GM12878 (cell line): ENCODE data around the gene HLA-DQA2. TPM values are rescaled to one million over a fixed set of nuclear protein-coding genes. Genes with fewer than 3 reads are reported as not detected.

ENCODE experiments used
- ATAC-seq: fragments of 200-7000 bp; cut with Tn5 transposase; 3 replicates; pipeline ENCODE4 v1.9.1; 2020; ENCODE audit warnings: mild to moderate bottlenecking, moderate library complexity
- BruUV-seq: library from RNA; stranded (reverse); fragments of 400-500 nt; replicated peaks from 2 replicates; lab custom pipeline; 2021; lab: Mats Ljungman, UMichigan
- CTCF ChIA-PET: fragments of 300-600 bp; sonication (Branson Sonifier 250); formaldehyde crosslinking; extraction: SDS; loops from one replicate; lab custom pipeline; 2021; ENCODE audit warnings: inconsistent platforms; lab: Yijun Ruan, JAX
- POLR2A ChIA-PET: fragments of 350-600 bp; formaldehyde crosslinking; extraction: SDS; loops from one replicate; lab custom pipeline; 2021; ENCODE audit warnings: inconsistent platforms; lab: Charles Lee
- RAD21 ChIA-PET: fragments of 300-600 bp; sonication (Branson Sonifier 250); formaldehyde crosslinking; loops from one replicate; lab custom pipeline; 2023; ENCODE audit warnings: antibody characterized with exemption; ENCODE audit not compliant: unreplicated experiment; lab: Charles Lee
- SMC1A ChIA-PET: fragments of 300-600 bp; sonication (Branson Sonifier 250); formaldehyde crosslinking; loops from one replicate; lab custom pipeline; 2023; ENCODE audit not compliant: unreplicated experiment, uncharacterized antibody; lab: Charles Lee
- DNase-seq: peaks from one replicate; pipeline ENCODE4 v3.0.0-alpha.2; 2011; ENCODE audit warnings: low read depth, low spot score
- FAIRE-seq: peaks from 3 replicates; lab custom pipeline; 2011; peaks lifted over from hg19 to GRCh38; lab: Jason Lieb, UNC
- H2AFZ ChIP-seq: 2 replicates; pipeline ENCODE4 v1.6.0; 2011; ENCODE audit warnings: low read depth, low read length, control low read depth; ENCODE audit not compliant: control insufficient read depth
- H3K27ac ChIP-seq: 2 replicates; pipeline ENCODE4 v1.5.1; 2011; ENCODE audit warnings: control low read depth; ENCODE audit not compliant: control insufficient read depth, insufficient read depth
- H3K27me3 ChIP-seq, 2 experiments: replicated peaks in 1 of 2; 2 replicates each; pipeline versions ENCODE4 v1.6.0 to v1.6.1; 2011; ENCODE audit warnings: low read length in 1 of 2; ENCODE audit not compliant: control insufficient read depth in 2 of 2, insufficient read depth in 2 of 2
- H3K36me3 ChIP-seq, 2 experiments: 2 replicates each; pipeline ENCODE4 v1.5.1; 2011; ENCODE audit warnings: low read length in 1 of 2; ENCODE audit not compliant: control insufficient read depth in 2 of 2, insufficient read depth in 2 of 2
- H3K4me1 ChIP-seq: 2 replicates; pipeline ENCODE4 v1.6.1; 2011; ENCODE audit warnings: mild to moderate bottlenecking, low read length, moderate library complexity, mixed read lengths; ENCODE audit not compliant: control insufficient read depth, insufficient read depth
- H3K4me2 ChIP-seq: 2 replicates; pipeline ENCODE4 v1.6.0; 2011; ENCODE audit warnings: control low read depth; ENCODE audit not compliant: control insufficient read depth, insufficient read depth
- H3K4me3 ChIP-seq: fragments of 200-600 bp; sonication (generic); 2 replicates; pipeline ENCODE4 v1.5.1; 2016
- H3K79me2 ChIP-seq: 2 replicates; pipeline ENCODE4 v1.6.0; 2011; ENCODE audit warnings: low read length; ENCODE audit not compliant: control insufficient read depth, insufficient read depth
- H3K9ac ChIP-seq: 2 replicates; pipeline ENCODE4 v1.8.0; 2011; ENCODE audit warnings: low read length, control low read depth, mixed read lengths; ENCODE audit not compliant: control insufficient read depth, insufficient read depth
- H3K9me3 ChIP-seq: replicated peaks from 3 replicates; pipeline ENCODE4 v1.5.1; 2011; ENCODE audit warnings: mild to moderate bottlenecking, low read length; ENCODE audit not compliant: control insufficient read depth, insufficient read depth
- H4K20me1 ChIP-seq: 2 replicates; pipeline ENCODE4 v1.6.0; 2011; ENCODE audit not compliant: control insufficient read depth, insufficient read depth
- CHD1 ChIP-seq: IDR thresholded peaks from 2 replicates; pipeline ENCODE4 v1.6.1; 2012; ENCODE audit warnings: low read depth, low read length, improper control_type of control experiment
- IRF5 ChIP-seq: fragments of 450-650 bp; IDR thresholded peaks from 2 replicates; pipeline ENCODE4 v1.6.1; 2017; ENCODE audit warnings: borderline replicate concordance
- NR2F1 ChIP-seq: fragments of 450-650 bp; conservative IDR thresholded peaks from 2 replicates; pipeline ENCODE4 v1.6.1; 2017; ENCODE audit warnings: mild to moderate bottlenecking
- RFX5 ChIP-seq: IDR thresholded peaks from 2 replicates; pipeline ENCODE4 v1.6.1; 2011; ENCODE audit warnings: low read depth, low read length, improper control_type of control experiment
- USF2 ChIP-seq: IDR thresholded peaks from 2 replicates; pipeline ENCODE4 v1.6.1; 2011; ENCODE audit warnings: low read depth, low read length, improper control_type of control experiment, borderline replicate concordance
- ZNF217 ChIP-seq: fragments of 450-650 bp; IDR thresholded peaks from 2 replicates; pipeline ENCODE4 v1.6.1; 2017; ENCODE audit warnings: antibody characterized with exemption, mild to moderate bottlenecking
- WGBS: methylation state at CpG from one replicate; pipeline ENCODE4 v1.1.6; 2016; ENCODE audit warnings: low lambda C conversion rate; ENCODE audit not compliant: insufficient replicate concordance, insufficient coverage; ENCODE audit errors: missing lambda C conversion rate; 5-methylcytosine and 5-hydroxymethylcytosine counted together
- in situ Hi-C: fragments of 300-500 bp; cut with MboI; formaldehyde crosslinking; loops from 9 replicates; pipeline ENCODE4 v1.14.3; 2018; ENCODE audit warnings: mixed read lengths
- intact Hi-C: fragments of 100-400 bp; cut with micrococcal nuclease; formaldehyde crosslinking; loops from one replicate; pipeline ENCODE4 v1.14.2; 2022; ENCODE audit not compliant: unreplicated experiment
- polyA plus RNA-seq, 11 experiments: library from polyadenylated mRNA; depleted of rRNA in 4 of 11; unstranded in 6 of 11; stranded (reverse) in 5 of 11; fragments of >200 nt; fragmentation: Nextera tagmentation in 4 of 11; fragmentation: Illumina TruSeq in 1 of 11; extraction: Ambion mirVana in 4 of 11; extraction: Trizol in 1 of 11; gene quantifications; 1 replicate in 1 of 11; 2 replicates in 10 of 11; pipeline versions ENCODE4 v1.2.1 to v1.2.3, GENCODE V29; 2011 to 2016; ENCODE audit warnings: inconsistent platforms in 2 of 11, missing spikeins in 2 of 11, low read depth in 1 of 11
- total RNA-seq, 4 experiments: library from RNA; depleted of rRNA in 3 of 4; stranded (reverse); fragments of >200 nt in 3 of 4; fragmentation: Illumina TruSeq in 1 of 4; extraction: Trizol in 1 of 4; gene quantifications; 2 replicates each; pipeline versions ENCODE4 v1.2.1 to v1.2.3, GENCODE V29; 2013 to 2021

Gene HLA-DQA2
- total and polyA plus RNA-seq, 10 of the 15 experiments (the other 5 are each of a cell fraction or from before 2014, with no cell fraction given), result 9.1 to 26.4 (median 16.3) TPM

GRCh38 chr6:32697031-32697430 is 44.2 kb upstream of the HLA-DQA2 start:
- CTCF ChIA-PET, result interaction anchor here (0.6 to 7.6 kb wide), 5 partner anchors 89 to 283 kb away, joined by 3 to 160 read pairs (median 5); no protein-coding TSS in a partner anchor
- Histone ChIP-seq H3K79me2 (no peaks in the 10 kb centered on the region), H3K4me1 (no peaks in the 10 kb centered on the region), H4K20me1 (no peaks in the 10 kb centered on the region), H3K9me3 (no peaks in the 10 kb centered on the region), H3K27me3 (peaks cover 0 to 3% of the 10 kb centered on the region in 2 experiments; a peak in 2 of 4 replicates)
- in situ Hi-C loops, result loop anchor here (5.0 kb wide), 2 partner anchors 270 to 450 kb away; no protein-coding TSS in a partner anchor
- TF ChIP-seq USF2, result no peak
- TF ChIP-seq NR2F1, result no peak
- TF ChIP-seq CHD1, result no peak
- TF ChIP-seq ZNF217, result no peak
- no peak for TF ChIP-seq IRF5
- no peak for TF ChIP-seq RFX5
- TF ChIP-seq, all 136 proteins: peak for 0
- WGBS, result 94% methylated on average over 1 of the region's 1 CpG
- Histone ChIP-seq H3K4me3 (no peak overlapping the region), H2AFZ (no peak overlapping the region), H3K36me3 (no peaks in the 10 kb centered on the region), H3K9ac (no peak overlapping the region), H3K27ac (no peak overlapping the region), H3K4me2 (no peak overlapping the region)
- intact Hi-C loops, result no loop called here
- FAIRE-seq (no peak), DNase-seq (no peak), ATAC-seq (no peak)
- RAD21 ChIA-PET, result interaction anchor here (0.6 to 1.1 kb wide), 2 partner anchors 89 to 265 kb away, joined by 3 to 4 read pairs; no protein-coding TSS in a partner anchor
- SMC1A ChIA-PET, result interaction anchor here (0.7 to 1.5 kb wide), 8 partner anchors 82 to 282 kb away, joined by 3 to 11 read pairs (median 4); no protein-coding TSS in a partner anchor
- no TSS peak for BruUV-seq
- POLR2A ChIA-PET, result interaction anchor here (0.9 to 1.0 kb wide), 2 partner anchors 236 to 261 kb away, joined by 3 read pairs; no protein-coding TSS in a partner anchor
